ENCODE data around the gene RSPH6A. TPM values are rescaled to one million over a fixed set of nuclear protein-coding genes. Genes with fewer than 3 reads are reported as not detected.
A peak's percentile ranks its signal among the peaks of the same experiment; 100 is the strongest.

RSPH6A gene
- total RNA-seq, 2 donors from 2014 or later, result 0.12 TPM; not detected in 1

GRCh38 chr19:45825263-45825605 is 10.1 kb upstream of the RSPH6A start:
- intact Hi-C loops (cut with DNase I), result no loop called here
- H3K4me1 ChIP-seq, result peaks cover 4% of the 10 kb centered on the region
- no peak for DNase-seq
- H3K9ac ChIP-seq (ENCODE audit: low read depth in 2 of 2, low read length in 2 of 2), result no peak overlapping the region
- no peak for TF ChIP-seq CTCF (IDR thresholded peaks at IDR 0.05)
- H3K4me3 ChIP-seq, result no peak overlapping the region
- H3K9me3 ChIP-seq, result no peaks in the 10 kb centered on the region
- no peak overlapping the region for H3K27ac ChIP-seq
- H3K27me3 ChIP-seq, result no peaks in the 10 kb centered on the region
- H3K36me3 ChIP-seq, result peaks cover 14% of the 10 kb centered on the region

GRCh38 chr19:45824531-45825262 is 9.6 kb upstream of the RSPH6A start:
- no peak overlapping the region for H3K27ac ChIP-seq
- no peak overlapping the region for H3K4me3 ChIP-seq
- H3K27me3 ChIP-seq, result no peaks in the 10 kb centered on the region
- H3K4me1 ChIP-seq, result peaks cover 4% of the 10 kb centered on the region
- no peak for DNase-seq
- TF ChIP-seq CTCF (IDR thresholded peaks at IDR 0.05), result no peak
- peaks cover 8% of the 10 kb centered on the region for H3K36me3 ChIP-seq
- no peaks in the 10 kb centered on the region for H3K9me3 ChIP-seq
- H3K9ac ChIP-seq (ENCODE audit: low read depth in 2 of 2, low read length in 2 of 2), result no peak overlapping the region
- intact Hi-C loops (cut with DNase I), result no loop called here

- DNase-seq, result peak; percentile 53
- H3K9me3 ChIP-seq, result no peaks in the 10 kb centered on the region
- H3K4me3 ChIP-seq, result no peak overlapping the region
- intact Hi-C loops (cut with DNase I), result no loop called here
- H3K27me3 ChIP-seq, result no peaks in the 10 kb centered on the region
- peaks cover 4% of the 10 kb centered on the region for H3K4me1 ChIP-seq
- TF ChIP-seq CTCF (IDR thresholded peaks at IDR 0.05), result no peak
- peaks cover 5% of the 10 kb centered on the region for H3K36me3 ChIP-seq
- H3K9ac ChIP-seq (ENCODE audit: low read depth in 2 of 2, low read length in 2 of 2), result no peak overlapping the region
- no peak overlapping the region for H3K27ac ChIP-seq
Measured at GRCh38 chr19:45824041-45824471, 8.9 kb upstream of the RSPH6A start.

GRCh38 chr19:45823182-45823581 is 8.1 kb upstream of the RSPH6A start:
- Histone ChIP-seq H3K36me3 (peaks cover 5% of the 10 kb centered on the region), H3K9ac (ENCODE audit: low read depth in 2 of 2, low read length in 2 of 2) (no peak overlapping the region), H3K27ac (no peak overlapping the region), H3K27me3 (no peaks in the 10 kb centered on the region), H3K4me1 (peaks cover 4% of the 10 kb centered on the region), H3K9me3 (no peaks in the 10 kb centered on the region), H3K4me3 (no peak overlapping the region)
- no peak for DNase-seq
- intact Hi-C loops (cut with DNase I), result no loop called here
- TF ChIP-seq CTCF (IDR thresholded peaks at IDR 0.05), result no peak

- no peak for TF ChIP-seq CTCF (IDR thresholded peaks at IDR 0.05)
- H3K27me3 ChIP-seq, result no peaks in the 10 kb centered on the region
- intact Hi-C loops (cut with DNase I), result no loop called here
- H3K27ac ChIP-seq, result no peak overlapping the region
- peaks cover 4% of the 10 kb centered on the region for H3K4me1 ChIP-seq
- H3K4me3 ChIP-seq, result no peak overlapping the region
- no peak for DNase-seq
- H3K36me3 ChIP-seq, result peaks cover 5% of the 10 kb centered on the region
- no peaks in the 10 kb centered on the region for H3K9me3 ChIP-seq
- no peak overlapping the region for H3K9ac ChIP-seq (ENCODE audit: low read depth in 2 of 2, low read length in 2 of 2)
Measured at GRCh38 chr19:45822716-45823115, 7.6 kb upstream of the RSPH6A start.

All from colonic mucosa (tissue), 4 donors.